ENCODE data around the gene PRSS1. TPM values are rescaled to one million over a fixed set of nuclear protein-coding genes. Genes with fewer than 3 reads are reported as not detected.

Gene PRSS1
- total and polyA plus RNA-seq, 8 donors, result 0.99 TPM; not detected in 7

GRCh38 chr7:142784716-142785115 is 35.4 kb downstream of the PRSS1 start:
- Histone ChIP-seq H3K27ac (no peak overlapping the region), H3K27me3 (peaks cover 0 to 24% of the 10 kb centered on the region in 2 donors), H3K9me3 (no peaks in the 10 kb centered on the region), H3K4me1 (peaks cover 0 to 5% of the 10 kb centered on the region in 2 donors), H3K4me3 (no peak overlapping the region), H3K36me3 (no peaks in the 10 kb centered on the region)
- intact Hi-C loops (cut with DNase I), result loop anchor here in 1 of 2 donors (10.0 kb wide), 1 partner anchor 160 kb away; no protein-coding TSS in a partner anchor
- DNase-seq (no peak), ATAC-seq (no peak)
- no peak for TF ChIP-seq CTCF (IDR thresholded peaks at IDR 0.05)

GRCh38 chr7:142785841-142786250 is 36.6 kb downstream of the PRSS1 start:
- TF ChIP-seq CTCF (IDR thresholded peaks at IDR 0.05), result no peak
- no peak overlapping the region for H3K27ac ChIP-seq

GRCh38 chr7:142787034-142787768 is 37.9 kb downstream of the PRSS1 start:
- Histone ChIP-seq H3K27ac (no peak overlapping the region), H3K4me3 (no peak overlapping the region), H3K4me1 (peaks cover 0 to 5% of the 10 kb centered on the region in 2 donors), H3K27me3 (peaks cover 0 to 24% of the 10 kb centered on the region in 2 donors), H3K36me3 (no peaks in the 10 kb centered on the region), H3K9me3 (no peaks in the 10 kb centered on the region)
- no peak for TF ChIP-seq CTCF (IDR thresholded peaks at IDR 0.05)
- DNase-seq, result no peak
- ATAC-seq, result no peak
- intact Hi-C loops (cut with DNase I), result loop anchor here in 1 of 2 donors (10.0 kb wide), 1 partner anchor 162 kb away; no protein-coding TSS in a partner anchor

More at GRCh38 chr7:142785841-142786250, 36.6 kb downstream of the PRSS1 start:
- intact Hi-C loops (cut with DNase I), result loop anchor here in 1 of 2 donors (10.0 kb wide), 1 partner anchor 161 kb away; no protein-coding TSS in a partner anchor
- Histone ChIP-seq H3K4me1 (peaks cover 0 to 5% of the 10 kb centered on the region in 2 donors), H3K4me3 (no peak overlapping the region), H3K36me3 (no peaks in the 10 kb centered on the region), H3K9me3 (no peaks in the 10 kb centered on the region), H3K27me3 (peaks cover 0 to 26% of the 10 kb centered on the region in 2 donors)
- DNase-seq, result no peak
- no peak for ATAC-seq

GRCh38 chr7:142787783-142788182 is 38.5 kb downstream of the PRSS1 start:
- Histone ChIP-seq H3K27ac (no peak overlapping the region), H3K4me3 (no peak overlapping the region)
- intact Hi-C loops (cut with DNase I), result loop anchor here in 1 of 2 donors (10.0 kb wide), 1 partner anchor 163 kb away; no protein-coding TSS in a partner anchor

More at GRCh38 chr7:142787783-142788182, 38.5 kb downstream of the PRSS1 start:
- Histone ChIP-seq H3K9me3 (no peaks in the 10 kb centered on the region), H3K36me3 (no peaks in the 10 kb centered on the region), H3K4me1 (peaks cover 0 to 4% of the 10 kb centered on the region in 2 donors), H3K27me3 (peaks cover 0 to 18% of the 10 kb centered on the region in 2 donors)
- ATAC-seq (no peak), DNase-seq (no peak)
- no peak for TF ChIP-seq CTCF (IDR thresholded peaks at IDR 0.05)
